Measurements from ENCODE around the gene LGALS9.

The LGALS9 gene

DNA sequence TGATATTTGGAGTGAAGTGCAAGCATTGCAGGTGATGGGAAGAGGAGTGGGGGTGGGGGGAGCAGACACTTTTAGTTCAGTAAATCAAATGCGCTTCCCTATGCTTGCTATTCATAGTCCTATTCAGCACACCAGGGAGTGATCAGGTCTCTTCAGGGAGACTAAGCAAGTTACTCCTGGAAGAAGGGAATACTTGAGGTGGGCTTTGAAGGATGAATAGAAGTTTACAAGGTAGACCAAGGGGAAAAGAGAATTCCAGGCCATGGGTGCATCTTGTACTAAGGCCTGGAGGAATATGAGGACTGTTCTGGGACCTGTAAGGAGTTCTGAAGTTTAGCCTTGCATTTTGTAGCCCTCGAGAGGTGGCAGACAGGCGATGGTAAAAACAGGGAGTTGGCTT is 40.1 kb upstream of the LGALS9 start:
- Histone ChIP-seq H3F3A (ENCODE audit: insufficient read depth, low read length) (no peaks in the 10 kb centered on the region), H2AFZ (ENCODE audit: low read length) (no peak overlapping the region), H3K9me3 (ENCODE audit: low read length) (no peaks in the 10 kb centered on the region), H3K4me3 (ENCODE audit: low read depth, low read length, poor library complexity, severe bottlenecking) (no peak overlapping the region), H3K4me1 (ENCODE audit: insufficient read depth, low read length, severe bottlenecking) (no peaks in the 10 kb centered on the region), H3K36me3 (ENCODE audit: insufficient read depth, low read length) (no peaks in the 10 kb centered on the region), H3K79me2 (ENCODE audit: insufficient read depth, low read length) (no peaks in the 10 kb centered on the region), H3K4me2 (ENCODE audit: low read length) (no peak overlapping the region), H3K9me2 (ENCODE audit: low read depth, low read length) (no peaks in the 10 kb centered on the region), H4K20me1 (ENCODE audit: insufficient read depth, low read length) (no peaks in the 10 kb centered on the region), H3K9ac (ENCODE audit: low read length) (no peak overlapping the region), H3K27me3 (ENCODE audit: insufficient read depth, low read length) (0 out of 2 replicates have a peak, but pooled peaks cover 4% of the 10 kb centered on the region), H3K27ac (ENCODE audit: low read depth, low read length, poor library complexity, severe bottlenecking) (no peak overlapping the region)
- TF ChIP-seq EZH2 (IDR thresholded peaks at IDR 0.05; ENCODE audit: borderline replicate concordance, low read length) (no peak), CTCF (IDR thresholded peaks at IDR 0.05; ENCODE audit: low read length) (no peak)

GRCh38 chr17:27591986-27592385 is 39.0 kb upstream of the LGALS9 start:
- TF ChIP-seq CTCF (IDR thresholded peaks at IDR 0.05; ENCODE audit: low read length) (no peak), EZH2 (IDR thresholded peaks at IDR 0.05; ENCODE audit: borderline replicate concordance, low read length) (no peak)
- Histone ChIP-seq H3K27me3 (ENCODE audit: insufficient read depth, low read length) (0 out of 2 replicates have a peak, but pooled peaks cover 4% of the 10 kb centered on the region), H3K9me3 (ENCODE audit: low read length) (no peaks in the 10 kb centered on the region), H4K20me1 (ENCODE audit: insufficient read depth, low read length) (no peaks in the 10 kb centered on the region), H2AFZ (ENCODE audit: low read length) (no peak overlapping the region), H3K4me3 (ENCODE audit: low read depth, low read length, poor library complexity, severe bottlenecking) (no peak overlapping the region), H3F3A (ENCODE audit: insufficient read depth, low read length) (no peaks in the 10 kb centered on the region), H3K36me3 (ENCODE audit: insufficient read depth, low read length) (no peaks in the 10 kb centered on the region), H3K79me2 (ENCODE audit: insufficient read depth, low read length) (no peaks in the 10 kb centered on the region), H3K9me2 (ENCODE audit: low read depth, low read length) (no peaks in the 10 kb centered on the region), H3K9ac (ENCODE audit: low read length) (no peak overlapping the region), H3K27ac (ENCODE audit: low read depth, low read length, poor library complexity, severe bottlenecking) (no peak overlapping the region), H3K4me2 (ENCODE audit: low read length) (no peak overlapping the region), H3K4me1 (ENCODE audit: insufficient read depth, low read length, severe bottlenecking) (no peaks in the 10 kb centered on the region)

- no peak overlapping the region for H3K4me3 ChIP-seq (ENCODE audit: low read depth, low read length, poor library complexity, severe bottlenecking)
- TF ChIP-seq EZH2 (IDR thresholded peaks at IDR 0.05; ENCODE audit: borderline replicate concordance, low read length) (no peak), CTCF (IDR thresholded peaks at IDR 0.05; ENCODE audit: low read length) (no peak)
- H3K79me2 ChIP-seq (ENCODE audit: insufficient read depth, low read length), result no peaks in the 10 kb centered on the region
- H4K20me1 ChIP-seq (ENCODE audit: insufficient read depth, low read length), result no peaks in the 10 kb centered on the region
- H3K9ac ChIP-seq (ENCODE audit: low read length), result no peak overlapping the region
- H2AFZ ChIP-seq (ENCODE audit: low read length), result no peak overlapping the region
- no peaks in the 10 kb centered on the region for H3K9me2 ChIP-seq (ENCODE audit: low read depth, low read length)
- no peaks in the 10 kb centered on the region for H3K4me1 ChIP-seq (ENCODE audit: insufficient read depth, low read length, severe bottlenecking)
- H3K9me3 ChIP-seq (ENCODE audit: low read length), result no peaks in the 10 kb centered on the region
- no peak overlapping the region for H3K4me2 ChIP-seq (ENCODE audit: low read length)
- no peaks in the 10 kb centered on the region for H3K36me3 ChIP-seq (ENCODE audit: insufficient read depth, low read length)
- H3F3A ChIP-seq (ENCODE audit: insufficient read depth, low read length), result no peaks in the 10 kb centered on the region
- no peak overlapping the region for H3K27ac ChIP-seq (ENCODE audit: low read depth, low read length, poor library complexity, severe bottlenecking)
- 0 out of 2 replicates have a peak, but pooled peaks cover 4% of the 10 kb centered on the region for H3K27me3 ChIP-seq (ENCODE audit: insufficient read depth, low read length)
Measured at GRCh38 chr17:27593232-27593856, 37.6 kb upstream of the LGALS9 start.
